Adrenal gland (tissue), 5 donors: ENCODE measurements around the gene KRTAP10-6.

Experiments
- CTCF ChIP-seq, 6 experiments: fragments of 450-650 bp in 4 of 6; fragments of 200-600 bp in 2 of 6; sonication (generic) in 1 of 6; IDR thresholded peaks; 1 replicate in 5 of 6; 2 replicates in 1 of 6; pipeline versions ENCODE4 v1.5.1 to v1.8.0; 2016 to 2021; ENCODE audit warnings: antibody characterized with exemption in 6 of 6, mild to moderate bottlenecking in 2 of 6, moderate library complexity in 1 of 6
- POLR2A ChIP-seq, 2 donors: fragments of 450-650 bp; IDR thresholded peaks; one replicate each; pipeline ENCODE4 v1.6.1; 2017; ENCODE audit warnings: antibody characterized with exemption in 2 of 2, mild to moderate bottlenecking in 2 of 2, moderate library complexity in 1 of 2
- donor health status: DM: no; HTN: no; CAD: no.

GRCh38 chr21:44574457-44575306 is 17.6 kb downstream of the KRTAP10-6 start:
- TF ChIP-seq POLR2A (IDR thresholded peaks at IDR 0.05) = no peak
- TF ChIP-seq CTCF (IDR thresholded peaks at IDR 0.05) = no peak
